ENCODE results near the gene IFNA16.

DNA sequence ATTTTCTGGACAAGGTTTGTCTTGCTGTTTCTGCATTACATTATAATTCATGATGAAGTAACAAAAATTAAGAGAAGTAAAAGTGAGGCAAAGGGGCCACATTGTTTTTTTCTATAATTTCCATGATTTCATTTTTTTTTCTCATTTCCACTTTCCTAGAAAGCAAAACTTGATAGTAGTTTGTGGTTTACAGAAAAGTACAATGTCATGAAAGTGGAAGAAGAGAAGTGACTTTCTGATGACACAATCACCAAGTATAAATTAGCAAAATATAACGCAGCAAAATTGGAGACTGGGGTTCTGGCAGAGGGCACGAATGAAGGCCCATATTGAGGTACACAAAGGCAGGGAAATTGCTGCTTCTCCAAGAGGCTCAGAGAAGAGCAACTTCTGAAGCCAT lies 27.7 kb upstream of the IFNA16 start:
- TF ChIP-seq, protein P1, sequence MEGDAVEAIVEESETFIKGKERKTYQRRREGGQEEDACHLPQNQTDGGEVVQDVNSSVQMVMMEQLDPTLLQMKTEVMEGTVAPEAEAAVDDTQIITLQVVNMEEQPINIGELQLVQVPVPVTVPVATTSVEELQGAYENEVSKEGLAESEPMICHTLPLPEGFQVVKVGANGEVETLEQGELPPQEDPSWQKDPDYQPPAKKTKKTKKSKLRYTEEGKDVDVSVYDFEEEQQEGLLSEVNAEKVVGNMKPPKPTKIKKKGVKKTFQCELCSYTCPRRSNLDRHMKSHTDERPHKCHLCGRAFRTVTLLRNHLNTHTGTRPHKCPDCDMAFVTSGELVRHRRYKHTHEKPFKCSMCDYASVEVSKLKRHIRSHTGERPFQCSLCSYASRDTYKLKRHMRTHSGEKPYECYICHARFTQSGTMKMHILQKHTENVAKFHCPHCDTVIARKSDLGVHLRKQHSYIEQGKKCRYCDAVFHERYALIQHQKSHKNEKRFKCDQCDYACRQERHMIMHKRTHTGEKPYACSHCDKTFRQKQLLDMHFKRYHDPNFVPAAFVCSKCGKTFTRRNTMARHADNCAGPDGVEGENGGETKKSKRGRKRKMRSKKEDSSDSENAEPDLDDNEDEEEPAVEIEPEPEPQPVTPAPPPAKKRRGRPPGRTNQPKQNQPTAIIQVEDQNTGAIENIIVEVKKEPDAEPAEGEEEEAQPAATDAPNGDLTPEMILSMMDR (IDR thresholded peaks at IDR 0.05), result no peak
- no peak for TF ChIP-seq POLR2A (IDR thresholded peaks at IDR 0.05)
